Measurements from ENCODE around the gene BNIP3.

- TF ChIP-seq YY1 (IDR thresholded peaks at IDR 0.05; ENCODE audit: low read depth) (no peak), MAX (IDR thresholded peaks at IDR 0.05) (no peak)
Observed at GRCh38 chr10:131944412-131944811, 37.3 kb downstream of the BNIP3 start.
